Liver (tissue), 9 donors: ENCODE data around the gene AADACL4. TPM values are rescaled to one million over a fixed set of nuclear protein-coding genes. Genes with fewer than 3 reads are reported as not detected.

ENCODE experiments used
- DNase-seq: peaks from one replicate; pipeline ENCODE4 v3.0.0-alpha.2; 2017; ENCODE audit warnings: low spot score
- H3K27ac ChIP-seq, 2 donors: one replicate each; pipeline ENCODE4 v1.7.0; 2013; ENCODE audit warnings: inconsistent platforms in 2 of 2, low read length in 2 of 2, control low read depth in 1 of 2, low read depth in 1 of 2, mild to moderate bottlenecking in 1 of 2
- H3K27me3 ChIP-seq, 4 donors: one replicate each; pipeline versions ENCODE4 v1.6.1 to v1.7.0; 2013; ENCODE audit warnings: low read length in 3 of 4, inconsistent platforms in 1 of 4, mild to moderate bottlenecking in 1 of 4, moderate library complexity in 1 of 4; ENCODE audit not compliant: control insufficient read depth in 4 of 4, insufficient read depth in 4 of 4
- H3K36me3 ChIP-seq, 4 donors: one replicate each; pipeline versions ENCODE4 v1.6.1 to v1.7.0; 2013; ENCODE audit warnings: low read length in 3 of 4, mild to moderate bottlenecking in 3 of 4, low read depth in 1 of 4, moderate library complexity in 1 of 4; ENCODE audit not compliant: control insufficient read depth in 4 of 4, insufficient read depth in 3 of 4
- H3K4me1 ChIP-seq, 4 donors: one replicate each; pipeline versions ENCODE4 v1.6.1 to v1.7.0; 2013; ENCODE audit warnings: low read length in 3 of 4, mild to moderate bottlenecking in 3 of 4, moderate library complexity in 1 of 4; ENCODE audit not compliant: control insufficient read depth in 4 of 4, insufficient read depth in 4 of 4
- H3K4me3 ChIP-seq, 3 donors: one replicate each; pipeline versions ENCODE4 v1.6.1 to v1.7.0; 2013; ENCODE audit warnings: low read length in 3 of 3, control low read depth in 1 of 3, low read depth in 1 of 3, mild to moderate bottlenecking in 1 of 3
- H3K9ac ChIP-seq, 2 donors: one replicate each; pipeline ENCODE4 v1.7.0; 2013; ENCODE audit warnings: low read length in 2 of 2, mild to moderate bottlenecking in 2 of 2, moderate library complexity in 2 of 2, control low read depth in 1 of 2, low read depth in 1 of 2
- H3K9me3 ChIP-seq, 4 donors: one replicate each; pipeline versions ENCODE4 v1.6.1 to v1.7.0; 2013; ENCODE audit warnings: low read length in 3 of 4; ENCODE audit not compliant: control insufficient read depth in 4 of 4
- ATF3 ChIP-seq: IDR thresholded peaks from 2 replicates; pipeline ENCODE4 v1.6.1; 2016; ENCODE audit warnings: antibody characterized with exemption
- CTCF ChIP-seq: fragments of 150-350 bp; IDR thresholded peaks from 2 replicates; pipeline ENCODE4 v1.5.1; 2017; ENCODE audit warnings: improper control_type of control experiment, low read depth, low read length; ENCODE audit not compliant: missing input control
- EGR1 ChIP-seq, 2 donors: IDR thresholded peaks; 2 replicates each; pipeline ENCODE4 v1.6.1; 2016 to 2018; ENCODE audit warnings: antibody characterized with exemption in 2 of 2, low read depth in 2 of 2
- FOXA1 ChIP-seq: IDR thresholded peaks from 2 replicates; pipeline ENCODE4 v1.6.1; 2016; ENCODE audit warnings: antibody characterized with exemption
- FOXA2 ChIP-seq: IDR thresholded peaks from 2 replicates; pipeline ENCODE4 v1.6.1; 2016; ENCODE audit warnings: antibody characterized with exemption
- GABPA ChIP-seq, 2 donors: IDR thresholded peaks in 1 of 2; conservative IDR thresholded peaks in 1 of 2; 2 replicates each; pipeline ENCODE4 v1.6.1; 2016; ENCODE audit warnings: antibody characterized with exemption in 2 of 2, mild to moderate bottlenecking in 1 of 2, moderate library complexity in 1 of 2
- HNF4A ChIP-seq, 2 donors: conservative IDR thresholded peaks; 2 replicates each; pipeline ENCODE4 v1.6.1; 2016; ENCODE audit warnings: antibody characterized with exemption in 2 of 2, mild to moderate bottlenecking in 2 of 2
- JUND ChIP-seq, 2 donors: IDR thresholded peaks; 2 replicates each; pipeline ENCODE4 v1.6.1; 2016; ENCODE audit warnings: antibody characterized with exemption in 2 of 2
- MAX ChIP-seq: IDR thresholded peaks from 2 replicates; pipeline ENCODE4 v1.6.1; 2016; ENCODE audit warnings: antibody characterized with exemption
- NR2F2 ChIP-seq: IDR thresholded peaks from 2 replicates; pipeline ENCODE4 v1.6.1; 2016; ENCODE audit warnings: antibody characterized with exemption
- RAD21 ChIP-seq, 2 donors: IDR thresholded peaks; 2 replicates each; pipeline ENCODE4 v1.6.1; 2016; ENCODE audit warnings: antibody characterized with exemption in 2 of 2, mild to moderate bottlenecking in 2 of 2
- REST ChIP-seq: IDR thresholded peaks from 2 replicates; pipeline ENCODE4 v1.6.1; 2016; ENCODE audit warnings: antibody characterized with exemption, mild to moderate bottlenecking
- RXRA ChIP-seq, 2 donors: IDR thresholded peaks; 2 replicates each; pipeline ENCODE4 v1.6.1; 2017 to 2018; ENCODE audit warnings: antibody characterized with exemption in 2 of 2, mild to moderate bottlenecking in 1 of 2
- SP1 ChIP-seq: IDR thresholded peaks from 2 replicates; pipeline ENCODE4 v1.6.1; 2018; ENCODE audit warnings: antibody characterized with exemption, mild to moderate bottlenecking
- TAF1 ChIP-seq: conservative IDR thresholded peaks from 2 replicates; pipeline ENCODE4 v1.6.1; 2016; ENCODE audit warnings: antibody characterized with exemption, mild to moderate bottlenecking
- YY1 ChIP-seq: IDR thresholded peaks from 2 replicates; pipeline ENCODE4 v1.6.1; 2016; ENCODE audit warnings: antibody characterized with exemption, mild to moderate bottlenecking
- ZBTB33 ChIP-seq: IDR thresholded peaks from 2 replicates; pipeline ENCODE4 v1.6.1; 2016; ENCODE audit warnings: antibody characterized with exemption
- WGBS: extraction: QIAGEN DNeasy Blood & Tissue Kit; methylation state at CpG from one replicate; pipeline ENCODE4 v1.1.7; 2013; 5-methylcytosine and 5-hydroxymethylcytosine counted together
- polyA plus RNA-seq, 2 donors: library from polyadenylated mRNA; stranded (reverse) in 1 of 2; unstranded in 1 of 2; fragments of 200-250 nt in 1 of 2; fragments of >200 nt in 1 of 2; fragmentation: Nextera tagmentation in 1 of 2; extraction: Ambion mirVana in 1 of 2; gene quantifications; one replicate each; pipeline versions ENCODE4 v1.2.1 to v1.2.3, GENCODE V29; 2013 to 2015
- total RNA-seq, 2 donors: library from RNA; depleted of rRNA; stranded (reverse); fragments of >200 nt; gene quantifications; one replicate each; pipeline ENCODE4 v1.2.3, GENCODE V29; 2014
- donor health status: healthy.
- donor health status: healthy.
- donor health status: healthy.
- donor health status: healthy.
- donor health status: healthy.

AADACL4 gene
- total and polyA plus RNA-seq, 4 donors: not detected

- TF ChIP-seq REST: no peak
- no peak for TF ChIP-seq RAD21 (IDR thresholded peaks at IDR 0.05)
- no peak for TF ChIP-seq JUND (IDR thresholded peaks at IDR 0.05)
- no peak for TF ChIP-seq YY1
- no peak for TF ChIP-seq SP1
- TF ChIP-seq MAX: no peak
- TF ChIP-seq HNF4A (conservative IDR thresholded peaks at IDR 0.05): no peak
- TF ChIP-seq GABPA (IDR thresholded peaks at IDR 0.05 in 1 of 2, conservative IDR thresholded peaks at IDR 0.05 in 1 of 2): no peak
- no peak for TF ChIP-seq FOXA1
These were observed 3.5 kb upstream of the AADACL4 start (continued) for GRCh38 chr1:12640237-12640957.

GRCh38 chr1:12640958-12641272 is 3.0 kb upstream of the AADACL4 start:
- Histone ChIP-seq H3K9ac (no peak overlapping the region), H3K36me3 (peaks cover 0 to 1% (median 0%) of the 10 kb centered on the region in 4 donors), H3K4me1 (peaks cover 0 to 3% (median 0%) of the 10 kb centered on the region in 4 donors), H3K27me3 (peaks cover 0 to 3% (median 0%) of the 10 kb centered on the region in 4 donors), H3K4me3 (no peak overlapping the region), H3K9me3 (peaks cover 5 to 16% (median 11%) of the 10 kb centered on the region in 4 donors), H3K27ac (no peak overlapping the region)
- TF ChIP-seq CTCF: no peak
- TF ChIP-seq SP1: no peak
- TF ChIP-seq EGR1 (IDR thresholded peaks at IDR 0.05; ENCODE audit: low read depth in 2 of 2): no peak
- TF ChIP-seq ATF3: no peak
- no peak for TF ChIP-seq FOXA2
- DNase-seq: no peak

- WGBS: 92% methylated on average over 2 of the region's 2 CpGs
- TF ChIP-seq ATF3 (no peak), EGR1 (IDR thresholded peaks at IDR 0.05; ENCODE audit: low read depth in 2 of 2) (no peak), GABPA (IDR thresholded peaks at IDR 0.05 in 1 of 2, conservative IDR thresholded peaks at IDR 0.05 in 1 of 2) (no peak), SP1 (no peak), NR2F2 (no peak), JUND (IDR thresholded peaks at IDR 0.05) (no peak), RAD21 (IDR thresholded peaks at IDR 0.05) (no peak), RXRA (IDR thresholded peaks at IDR 0.05) (no peak), FOXA2 (no peak), ZBTB33 (no peak), CTCF (no peak), YY1 (no peak), TAF1 (no peak)
These were observed 806 bp upstream of the AADACL4 start for GRCh38 chr1:12643079-12643478.

More at GRCh38 chr1:12643079-12643478, 806 bp upstream of the AADACL4 start:
- Histone ChIP-seq H3K36me3 (peaks cover 0 to 1% (median 0%) of the 10 kb centered on the region in 4 donors), H3K27me3 (peaks cover 0 to 3% (median 0%) of the 10 kb centered on the region in 4 donors), H3K27ac (no peak overlapping the region), H3K9me3 (peaks cover 5 to 15% (median 10%) of the 10 kb centered on the region in 4 donors), H3K9ac (no peak overlapping the region), H3K4me1 (no peaks in the 10 kb centered on the region), H3K4me3 (no peak overlapping the region)
- no peak for DNase-seq
